NB4 (cell line): ENCODE results near the gene TMEM178B.

Experiments
- CTCF ChIP-seq: IDR thresholded peaks from one replicate; pipeline ENCODE4 v1.5.1; 2012; ENCODE audit warnings: low read depth, low read length
- MAX ChIP-seq: IDR thresholded peaks from 2 replicates; pipeline ENCODE4 v1.6.1; 2011; ENCODE audit warnings: low read depth, low read length
- POLR2A ChIP-seq: IDR thresholded peaks from 2 replicates; pipeline ENCODE4 v1.6.1; 2011; ENCODE audit warnings: mild to moderate bottlenecking; ENCODE audit not compliant: insufficient read length; ENCODE audit errors: extremely low read depth

GRCh38 chr7:141495057-141495456 is 421.2 kb downstream of the TMEM178B start:
- TF ChIP-seq POLR2A (no peak), MAX (no peak), CTCF (no peak)
